Small intestine (tissue), 7 donors: ENCODE results near the gene TET1. TPM values are rescaled to one million over a fixed set of nuclear protein-coding genes. Genes with fewer than 3 reads are reported as not detected.
"Not testable (repeated sequence)": the region's sequence is repeated elsewhere in the genome, so short reads cannot be mapped to it uniquely, and the experiment has no call there.

Source experiments
- DNase-seq, 2 donors: peaks; one replicate each; pipeline versions ENCODE4 v3.0.0 to v3.0.0-alpha.2; 2013
- FAIRE-seq: peaks from 2 replicates; lab custom pipeline; 2012; peaks lifted over from hg19 to GRCh38; lab: Jason Lieb, UNC
- H3K27ac ChIP-seq, 3 donors: one replicate each; pipeline ENCODE4 v1.5.1; 2013; ENCODE audit warnings: low read length in 2 of 3, mild to moderate bottlenecking in 2 of 3, control low read depth in 1 of 3, inconsistent platforms in 1 of 3, low read depth in 1 of 3, moderate library complexity in 1 of 3
- H3K27me3 ChIP-seq, 3 donors: one replicate each; pipeline ENCODE4 v1.6.1; 2013; ENCODE audit warnings: low read length in 3 of 3, inconsistent platforms in 1 of 3; ENCODE audit not compliant: control insufficient read depth in 3 of 3, insufficient read depth in 3 of 3
- H3K36me3 ChIP-seq, 3 donors: one replicate each; pipeline ENCODE4 v1.6.1; 2013; ENCODE audit warnings: low read length in 3 of 3, inconsistent platforms in 1 of 3, low read depth in 1 of 3, mild to moderate bottlenecking in 1 of 3, moderate library complexity in 1 of 3; ENCODE audit not compliant: control insufficient read depth in 3 of 3, insufficient read depth in 2 of 3
- H3K4me1 ChIP-seq, 3 donors: one replicate each; pipeline ENCODE4 v1.6.1; 2013; ENCODE audit warnings: low read length in 2 of 3, inconsistent platforms in 1 of 3, low read depth in 1 of 3, mild to moderate bottlenecking in 1 of 3, moderate library complexity in 1 of 3; ENCODE audit not compliant: control insufficient read depth in 3 of 3, insufficient read depth in 2 of 3
- H3K4me3 ChIP-seq, 3 donors: one replicate each; pipeline ENCODE4 v1.5.1; 2013; ENCODE audit warnings: low read length in 3 of 3, control low read depth in 1 of 3, inconsistent platforms in 1 of 3, low read depth in 1 of 3, mild to moderate bottlenecking in 1 of 3, moderate library complexity in 1 of 3
- H3K9me3 ChIP-seq, 2 donors: one replicate each; pipeline ENCODE4 v1.6.1; 2013; ENCODE audit warnings: low read depth in 1 of 2, low read length in 1 of 2; ENCODE audit not compliant: control insufficient read depth in 2 of 2, insufficient read depth in 1 of 2
- WGBS, 3 donors: extraction: QIAGEN DNeasy Blood & Tissue Kit; methylation state at CpG; one replicate each; pipeline ENCODE4 v1.1.7; 2013; 5-methylcytosine and 5-hydroxymethylcytosine counted together
- polyA plus RNA-seq, 4 donors: library from polyadenylated mRNA; stranded (reverse) in 3 of 4; unstranded in 1 of 4; fragments of 200-250 nt in 3 of 4; fragments of 120-200 nt in 1 of 4; gene quantifications; one replicate each; pipeline versions ENCODE4 v1.2.1 to v1.2.3, GENCODE V29; 2013
- donor health status: healthy with polysubstance abuse.
- donor health status: control.
- donor health status: control.
- donor health status: Bipolar disorder and iron deficiency.
- donor health status: healthy.

Gene TET1
- polyA plus RNA-seq, 4 donors, result under 0.01 to 4.0 (median 0.31) TPM; not detected in 1

DNA sequence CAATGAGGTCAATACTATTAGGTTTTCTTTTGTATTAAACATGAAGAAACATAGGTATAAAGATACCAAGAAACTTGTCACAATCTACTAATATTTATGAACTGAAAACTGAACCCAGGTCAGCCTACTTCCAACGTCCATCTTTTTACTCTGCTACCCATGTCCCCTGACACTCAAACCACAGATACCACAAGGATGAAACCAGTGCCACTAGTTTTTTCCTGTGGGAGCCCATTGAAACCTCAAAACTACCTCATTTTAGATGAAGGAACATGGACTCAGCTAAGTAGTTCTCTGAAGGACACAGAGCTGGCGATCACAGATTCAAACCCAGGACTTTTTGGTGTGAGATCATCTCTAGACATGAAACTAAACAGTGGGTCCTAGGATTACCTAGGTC is 6.8 kb downstream of the TET1 start:
- no peaks in the 10 kb centered on the region for H3K36me3 ChIP-seq
- no peaks in the 10 kb centered on the region for H3K9me3 ChIP-seq
- H3K4me1 ChIP-seq, result no peaks in the 10 kb centered on the region
- H3K27ac ChIP-seq, result no peak overlapping the region
- WGBS, 3 donors, result 60 to 82% (median 78%) methylated on average over 2 of the region's 2 CpGs
- FAIRE-seq (no peak), DNase-seq (no peak)
- peaks cover 0 to 2% (median under 1%) of the 10 kb centered on the region in 3 donors for H3K27me3 ChIP-seq
- H3K4me3 ChIP-seq, result no peak overlapping the region

DNA sequence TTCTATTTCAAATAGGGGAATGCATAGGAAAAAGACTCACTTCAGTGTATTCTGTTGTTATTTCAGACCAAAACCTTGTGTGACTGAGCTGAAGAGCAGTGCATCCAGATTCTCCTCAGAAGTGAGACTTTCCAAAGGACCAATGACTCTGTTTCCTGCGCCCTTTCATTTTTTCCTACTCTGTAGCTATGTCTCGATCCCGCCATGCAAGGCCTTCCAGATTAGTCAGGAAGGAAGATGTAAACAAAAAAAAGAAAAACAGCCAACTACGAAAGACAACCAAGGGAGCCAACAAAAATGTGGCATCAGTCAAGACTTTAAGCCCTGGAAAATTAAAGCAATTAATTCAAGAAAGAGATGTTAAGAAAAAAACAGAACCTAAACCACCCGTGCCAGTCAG is 12.0 kb downstream of the TET1 start:
- WGBS, 3 donors, result 65 to 72% (median 67%) methylated on average over 5 of the region's 5 CpGs
- Histone ChIP-seq H3K27me3 (no peaks in the 10 kb centered on the region), H3K36me3 (peaks cover 0 to 5% (median 0%) of the 10 kb centered on the region in 3 donors), H3K27ac (no peak overlapping the region), H3K4me3 (no peak overlapping the region), H3K4me1 (no peaks in the 10 kb centered on the region), H3K9me3 (no peaks in the 10 kb centered on the region)
- DNase-seq (no peak), FAIRE-seq (no peak)

DNA sequence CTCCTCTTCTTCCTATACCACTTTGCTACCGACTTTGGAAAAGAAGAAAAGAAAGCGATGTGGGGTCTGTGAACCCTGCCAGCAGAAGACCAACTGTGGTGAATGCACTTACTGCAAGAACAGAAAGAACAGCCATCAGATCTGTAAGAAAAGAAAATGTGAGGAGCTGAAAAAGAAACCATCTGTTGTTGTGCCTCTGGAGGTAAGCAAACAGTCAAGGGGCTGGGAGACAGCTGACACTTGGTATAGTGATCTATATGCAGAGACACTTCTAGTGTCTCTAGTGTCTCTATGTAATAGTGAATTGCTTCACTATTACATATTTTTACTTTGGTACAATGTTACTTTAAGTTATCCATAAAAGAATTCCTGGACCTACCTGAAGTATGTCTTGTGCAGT is 13.9 kb downstream of the TET1 start:
- Histone ChIP-seq H3K4me3 (no peak overlapping the region), H3K27ac (no peak overlapping the region), H3K27me3 (no peaks in the 10 kb centered on the region), H3K9me3 (no peaks in the 10 kb centered on the region), H3K4me1 (no peaks in the 10 kb centered on the region), H3K36me3 (peaks cover 0 to 5% (median 0%) of the 10 kb centered on the region in 3 donors)
- WGBS, 3 donors, result 94 to 100% (median 96%) methylated on average over 2 of the region's 2 CpGs
- DNase-seq (no peak), FAIRE-seq (no peak)

DNA sequence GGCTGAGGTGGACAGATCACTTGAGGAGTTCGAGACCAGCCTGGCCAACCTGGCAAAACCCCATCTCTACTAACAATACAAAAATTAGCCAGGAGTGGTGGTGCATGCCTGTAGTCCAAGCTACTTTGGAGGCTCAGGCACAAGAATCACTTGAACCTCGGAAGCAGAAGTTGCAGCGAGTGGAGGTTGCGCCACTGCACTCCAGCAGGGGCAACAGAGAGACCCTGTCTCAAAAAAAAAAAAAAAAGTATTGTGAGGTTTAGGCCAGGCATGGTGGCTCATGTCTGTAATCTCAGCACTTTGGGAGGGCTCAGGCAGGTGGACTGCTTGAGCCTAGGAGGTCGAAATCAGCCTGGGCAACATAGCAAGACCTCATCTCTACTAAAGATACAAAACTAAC is 16.0 kb downstream of the TET1 start:
- 78 to 93% (median 87%) methylated on average over 4 to 5 of the region's 5 CpGs for WGBS, 3 donors
- H3K27ac ChIP-seq, result no peak overlapping the region
- DNase-seq (no peak), FAIRE-seq (no peak)
- H3K4me3 ChIP-seq, result no peak overlapping the region
- H3K36me3 ChIP-seq, result peaks cover 0 to 7% (median 0%) of the 10 kb centered on the region in 3 donors
- H3K4me1 ChIP-seq, result no peaks in the 10 kb centered on the region
- H3K9me3 ChIP-seq, result no peaks in the 10 kb centered on the region
- H3K27me3 ChIP-seq, result no peaks in the 10 kb centered on the region

DNA sequence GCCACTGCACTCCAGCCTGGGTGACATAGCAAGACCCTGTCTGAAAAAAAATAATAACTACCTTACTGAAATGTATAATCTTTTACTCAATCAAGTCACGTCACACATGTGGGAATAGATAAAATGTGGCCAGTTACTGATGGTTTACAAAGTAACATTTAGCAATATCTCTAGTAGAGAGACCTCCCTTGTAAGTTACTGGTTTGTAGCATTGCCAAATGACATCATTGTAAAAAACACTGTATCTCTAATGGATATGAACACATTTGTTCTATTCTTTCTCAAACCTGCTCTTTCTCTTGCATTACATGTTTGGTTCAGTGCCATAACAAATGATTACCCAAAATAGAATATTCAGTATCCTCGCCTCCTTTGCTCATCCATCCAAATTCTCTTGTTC is 18.8 kb downstream of the TET1 start:
- H3K4me1 ChIP-seq, result no peaks in the 10 kb centered on the region
- H3K27me3 ChIP-seq, result no peaks in the 10 kb centered on the region
- no peak for FAIRE-seq
- peaks cover 0 to 4% (median 0%) of the 10 kb centered on the region in 3 donors for H3K36me3 ChIP-seq
- DNase-seq, result no peak
- no peak overlapping the region for H3K4me3 ChIP-seq
- WGBS, 3 donors, result 76 to 89% (median 85%) methylated on average over 2 of the region's 2 CpGs
- H3K27ac ChIP-seq, result no peak overlapping the region
- H3K9me3 ChIP-seq, result no peaks in the 10 kb centered on the region

DNA sequence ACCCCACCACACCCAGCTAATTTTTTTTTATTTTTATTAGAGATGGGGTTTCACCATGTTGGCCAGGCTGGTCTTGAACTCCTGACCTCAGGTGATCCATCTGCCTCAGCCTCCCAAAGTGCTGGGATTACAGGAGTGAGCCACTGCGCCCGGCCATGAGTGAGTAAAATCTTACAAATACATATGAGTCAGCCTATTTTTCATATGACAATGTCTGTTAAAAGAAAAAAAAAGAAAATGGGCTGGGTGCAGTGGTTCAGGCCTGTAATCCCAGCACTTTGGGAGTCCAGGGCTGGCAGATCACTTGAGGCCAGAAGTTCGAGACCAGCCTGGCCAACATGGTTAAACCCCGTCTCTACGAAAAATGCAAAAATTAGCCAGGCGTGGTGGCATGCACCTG is 24.1 kb downstream of the TET1 start:
- not testable (repeated sequence) for H3K4me1 ChIP-seq, H3K9me3 ChIP-seq, H3K36me3 ChIP-seq, H3K4me3 ChIP-seq, DNase-seq, H3K27ac ChIP-seq, FAIRE-seq, H3K27me3 ChIP-seq
- 90 to 96% (median 95%) methylated on average over 6 of the region's 6 CpGs for WGBS, 3 donors

DNA sequence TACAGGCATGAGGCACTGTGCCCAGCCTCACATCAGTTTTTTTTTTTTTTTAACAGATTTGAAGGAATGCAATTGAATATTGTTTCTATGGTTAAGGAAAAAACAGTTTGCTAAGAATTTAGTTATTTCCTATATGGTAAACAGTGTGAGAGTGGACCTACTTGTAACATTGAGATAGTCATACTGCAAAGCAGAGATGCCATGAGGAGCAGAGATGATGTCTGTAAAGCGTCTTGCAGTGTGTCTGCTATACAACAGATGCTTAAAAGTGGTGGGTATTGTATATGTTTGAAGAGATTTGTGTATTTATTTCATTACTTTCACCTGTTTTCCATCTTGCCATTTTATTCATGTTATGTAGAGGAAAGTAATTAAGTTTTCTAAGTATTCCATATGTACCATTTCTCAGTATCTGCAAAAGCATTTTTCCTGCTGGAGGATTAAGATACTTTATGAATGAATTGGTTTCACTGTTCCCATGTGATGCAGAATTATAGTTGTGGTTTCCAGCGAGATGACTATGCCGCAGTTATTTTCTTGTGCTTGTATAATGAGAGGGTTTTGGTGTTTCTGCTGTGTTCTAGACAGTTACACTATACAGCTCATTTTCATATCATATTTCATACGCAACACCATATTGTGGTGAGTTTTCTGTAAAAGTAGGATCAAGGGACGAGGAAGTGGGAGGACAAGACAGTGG is 26.6 kb downstream of the TET1 start:
- no peak for FAIRE-seq

DNA sequence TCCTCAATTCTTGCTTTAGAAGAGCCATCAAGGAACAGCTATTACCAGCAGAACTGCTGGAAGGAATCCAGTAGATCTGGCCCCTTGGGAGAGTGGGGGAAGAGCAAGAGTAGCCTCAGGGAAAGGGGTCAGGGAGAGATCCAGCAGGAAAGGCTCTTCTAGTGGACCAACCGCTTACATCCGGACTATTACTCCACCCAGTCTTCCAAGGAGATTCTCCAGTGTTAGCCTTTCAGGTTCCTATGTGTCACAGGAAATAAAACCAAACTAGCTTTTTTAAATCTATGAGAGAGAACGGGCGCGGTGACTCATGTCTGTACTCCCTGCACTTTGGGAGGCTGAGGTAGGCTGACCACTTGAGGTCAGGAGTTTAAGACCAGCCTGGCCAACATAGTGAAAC is 34.3 kb downstream of the TET1 start:
- H3K27ac ChIP-seq, result no peak overlapping the region
- H3K36me3 ChIP-seq, result no peaks in the 10 kb centered on the region
- 64 to 88% (median 82%) methylated on average over 5 of the region's 5 CpGs for WGBS, 3 donors
- no peaks in the 10 kb centered on the region for H3K9me3 ChIP-seq
- DNase-seq (no peak), FAIRE-seq (no peak)
- H3K4me1 ChIP-seq, result peaks cover 0 to 1% (median 0%) of the 10 kb centered on the region in 3 donors
- no peaks in the 10 kb centered on the region for H3K27me3 ChIP-seq
- H3K4me3 ChIP-seq, result no peak overlapping the region

More for the DNA sequence above, 26.6 kb downstream of the TET1 start:
- DNase-seq, result no peak
- Histone ChIP-seq H3K27me3 (no peaks in the 10 kb centered on the region), H3K9me3 (no peaks in the 10 kb centered on the region), H3K27ac (no peak overlapping the region), H3K4me1 (no peaks in the 10 kb centered on the region), H3K36me3 (peaks cover 0 to 3% (median 0%) of the 10 kb centered on the region in 3 donors), H3K4me3 (no peak overlapping the region)
- WGBS, 3 donors, result 77 to 88% (median 86%) methylated on average over 5 of the region's 5 CpGs

DNA sequence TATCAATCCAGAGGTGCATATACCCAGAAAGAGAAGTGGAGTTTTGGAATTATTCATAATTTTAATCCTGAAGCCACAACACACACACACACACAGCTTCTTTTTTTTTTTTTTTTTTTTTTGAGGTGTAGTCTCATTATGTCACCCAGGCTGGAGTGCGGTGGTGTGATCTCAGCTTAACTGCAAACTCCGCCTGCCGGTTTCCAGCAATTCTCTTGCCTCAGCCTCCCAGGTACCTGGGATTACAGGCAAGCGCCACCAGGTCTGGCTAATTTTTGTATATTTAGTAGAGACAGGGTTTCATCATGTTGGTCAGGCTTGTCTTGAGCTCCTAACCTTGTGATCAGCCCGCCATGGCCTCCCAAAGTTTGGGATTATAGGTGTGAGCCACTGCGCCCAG is 35.4 kb downstream of the TET1 start:
- Histone ChIP-seq H3K9me3 (no peaks in the 10 kb centered on the region), H3K27ac (no peak overlapping the region), H3K36me3 (no peaks in the 10 kb centered on the region), H3K4me1 (peaks cover 0 to 2% (median 0%) of the 10 kb centered on the region in 3 donors), H3K4me3 (no peak overlapping the region), H3K27me3 (no peaks in the 10 kb centered on the region)
- WGBS, 3 donors, result 94 to 95% (median 95%) methylated on average over 6 of the region's 6 CpGs
- FAIRE-seq, result no peak
- no peak for DNase-seq
